ENCODE results near the gene SLC4A2.
A peak's percentile ranks its signal among the peaks of the same experiment; 100 is the strongest.

SLC4A2 gene

DNA sequence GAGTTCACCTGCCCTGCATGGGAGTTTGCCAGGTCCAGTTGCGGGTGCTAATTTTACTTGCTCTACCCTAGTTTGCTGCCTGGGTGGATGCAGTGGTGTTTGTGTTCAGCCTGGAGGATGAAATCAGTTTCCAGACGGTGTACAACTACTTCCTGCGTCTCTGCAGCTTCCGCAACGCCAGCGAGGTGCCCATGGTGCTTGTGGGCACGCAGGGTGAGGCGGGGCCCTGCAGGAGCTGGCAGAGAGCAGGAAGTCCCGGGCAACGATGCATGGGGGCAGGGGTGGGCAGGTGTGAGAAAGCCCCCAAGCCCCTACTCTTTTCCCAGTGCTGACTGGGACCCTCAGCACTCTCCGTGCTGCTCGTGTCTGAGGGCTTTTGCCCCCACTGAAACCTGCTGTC lies 58.2 kb downstream of the SLC4A2 start:
- no peak for DNase-seq

DNA sequence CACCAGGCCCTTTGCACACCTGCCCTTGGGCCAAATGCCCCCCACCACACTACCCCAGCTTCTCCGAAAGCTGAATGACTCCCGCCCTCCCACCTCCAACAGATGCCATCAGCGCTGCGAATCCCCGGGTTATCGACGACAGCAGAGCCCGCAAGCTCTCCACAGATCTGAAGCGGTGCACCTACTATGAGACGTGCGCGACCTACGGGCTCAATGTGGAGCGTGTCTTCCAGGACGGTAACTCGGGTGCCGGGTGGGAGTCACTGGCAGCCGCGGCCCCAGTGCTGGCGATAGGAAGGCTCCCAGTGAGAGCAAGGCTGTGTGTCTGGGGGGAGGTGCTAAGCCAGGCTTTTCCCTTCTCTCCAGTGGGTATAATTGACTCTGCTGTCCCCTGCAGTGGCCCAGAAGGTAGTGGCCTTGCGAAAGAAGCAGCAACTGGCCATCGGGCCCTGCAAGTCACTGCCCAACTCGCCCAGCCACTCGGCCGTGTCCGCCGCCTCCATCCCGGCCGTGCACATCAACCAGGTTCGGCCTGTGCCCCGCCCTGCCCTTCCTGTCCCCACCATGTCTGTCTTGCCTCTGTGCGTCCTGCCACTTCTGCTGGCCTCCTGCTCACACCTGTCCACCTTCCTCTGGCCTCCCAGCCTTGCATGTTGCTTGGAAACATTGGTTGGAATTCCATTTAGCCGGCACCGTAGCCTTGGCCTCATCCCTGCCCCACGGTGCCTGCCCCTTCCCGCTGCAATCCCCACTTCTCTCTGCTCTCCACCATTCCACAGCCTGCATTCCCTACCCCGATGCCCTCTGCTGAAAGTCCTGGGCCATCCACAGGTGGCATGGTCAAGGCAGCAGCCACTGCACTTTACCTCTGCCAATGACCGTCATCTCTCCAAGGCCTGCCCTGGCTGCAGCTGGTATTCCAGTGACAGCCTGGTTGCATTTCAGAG lies 59.0 kb downstream of the SLC4A2 start:
- DNase-seq: no peak

DNA sequence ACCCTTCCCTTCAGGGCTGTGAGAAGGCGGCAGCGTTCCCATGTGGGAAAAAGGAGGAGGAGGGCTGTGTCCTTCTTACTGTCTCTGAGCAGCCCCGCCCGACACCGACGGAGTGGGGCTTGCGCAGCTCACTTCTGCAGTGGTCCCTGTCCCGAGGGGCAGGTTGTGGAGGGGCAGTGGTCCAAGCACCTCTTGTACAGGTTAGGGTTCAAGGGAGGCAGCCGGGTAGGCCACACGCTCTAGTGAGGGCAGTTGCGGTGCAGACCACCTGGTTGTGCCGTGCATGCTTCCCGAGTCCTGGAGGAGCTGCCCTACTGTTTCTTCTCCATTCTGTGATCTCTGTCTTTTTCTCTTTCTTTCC lies 59.6 kb downstream of the SLC4A2 start:
- no peak for DNase-seq

DNA sequence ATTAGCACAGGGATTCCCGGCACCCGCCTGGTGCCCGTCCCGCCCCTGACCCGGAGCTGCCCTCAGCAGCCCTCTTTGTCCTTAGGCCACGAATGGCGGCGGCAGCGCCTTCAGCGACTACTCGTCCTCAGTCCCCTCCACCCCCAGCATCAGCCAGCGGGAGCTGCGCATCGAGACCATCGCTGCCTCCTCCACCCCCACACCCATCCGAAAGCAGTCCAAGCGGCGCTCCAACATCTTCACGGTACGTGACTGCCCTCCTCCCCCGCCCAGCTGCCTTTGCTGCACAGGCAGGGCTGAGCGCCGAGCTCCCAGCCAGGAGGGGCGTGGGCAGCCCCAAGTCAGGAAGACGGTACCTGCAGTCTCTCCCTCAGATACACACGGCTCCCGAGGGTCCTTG lies 60.5 kb downstream of the SLC4A2 start:
- no peak for DNase-seq

DNA sequence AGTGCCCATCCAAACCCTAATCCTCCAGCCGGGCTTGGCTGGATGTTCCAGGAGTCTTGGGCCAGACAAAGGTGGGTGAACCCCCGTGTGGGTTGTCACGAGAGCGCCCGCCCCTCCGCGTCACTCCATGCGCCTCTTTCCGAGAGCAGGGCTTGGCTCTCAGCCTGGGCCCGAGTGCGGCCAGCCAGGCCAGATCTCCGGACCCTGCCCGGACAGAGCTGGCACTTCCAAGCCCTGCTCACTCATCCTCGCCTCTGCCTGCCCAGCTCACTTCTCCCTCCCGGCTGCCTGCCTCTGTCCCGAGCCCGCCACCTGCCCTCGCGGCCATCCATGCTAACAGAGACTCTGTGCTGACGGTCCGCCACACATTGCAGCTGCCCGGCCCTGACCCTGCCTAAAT lies 61.5 kb downstream of the SLC4A2 start:
- DNase-seq: no peak

DNA sequence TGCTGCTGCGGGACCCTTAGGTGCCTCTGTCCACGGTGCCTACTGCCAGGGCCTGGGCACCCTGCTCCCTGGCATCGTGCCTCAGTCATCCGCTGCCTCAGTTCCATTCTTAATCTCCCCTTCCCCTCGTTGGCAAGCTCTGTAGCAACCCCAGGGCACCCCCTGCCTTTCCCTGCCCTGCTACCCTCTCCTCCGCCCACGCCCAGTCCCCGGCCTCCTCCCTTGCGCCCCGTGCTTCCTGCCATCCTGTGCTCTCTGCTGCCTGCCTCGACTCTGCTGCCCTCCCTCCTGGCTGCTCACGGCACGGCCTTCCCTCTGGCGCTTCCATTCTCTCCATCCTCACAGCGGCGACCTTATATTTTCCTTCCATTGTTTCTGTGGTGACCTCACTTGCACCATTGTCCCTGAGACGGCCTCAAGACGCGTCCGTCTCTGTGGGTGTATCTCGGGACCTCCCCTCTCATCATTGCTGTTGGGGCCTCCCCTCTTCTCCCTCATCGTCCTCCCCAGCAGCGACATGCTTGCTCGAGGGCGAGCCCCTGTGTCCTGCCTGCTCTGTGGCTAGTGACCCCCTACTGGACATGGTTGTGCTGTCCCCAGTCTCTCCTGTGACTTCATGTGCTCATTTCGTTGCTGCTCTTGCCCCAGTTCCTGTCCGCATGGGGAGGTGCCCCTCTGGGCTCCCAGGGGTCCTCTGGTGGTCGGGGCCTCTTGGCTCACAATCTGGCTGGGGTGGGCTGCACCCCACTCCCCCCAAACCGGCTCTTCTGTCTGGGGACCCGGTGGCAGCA lies 62.2 kb downstream of the SLC4A2 start:
- no peak for DNase-seq

DNA sequence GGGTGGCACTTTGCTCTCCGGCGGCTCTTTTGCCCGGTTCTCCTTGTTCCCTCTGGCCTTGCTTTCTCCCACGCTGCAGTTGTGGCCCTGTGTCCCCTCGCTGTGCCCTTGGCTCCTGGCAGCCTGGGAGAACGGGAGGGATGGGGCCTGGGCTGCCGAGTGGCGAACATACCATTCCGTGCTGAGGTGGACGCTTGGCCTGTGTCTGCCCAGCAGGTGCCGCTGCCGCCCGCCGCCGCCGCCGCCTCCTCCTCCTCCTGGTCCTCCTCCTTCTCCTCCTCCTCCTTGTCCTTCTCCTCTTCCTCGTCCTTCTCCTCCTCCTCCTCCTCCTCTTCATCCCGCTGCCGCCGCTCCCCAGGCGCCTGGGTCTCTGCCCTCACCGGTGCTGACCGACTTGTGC lies 62.9 kb downstream of the SLC4A2 start:
- no peak for DNase-seq

DNA sequence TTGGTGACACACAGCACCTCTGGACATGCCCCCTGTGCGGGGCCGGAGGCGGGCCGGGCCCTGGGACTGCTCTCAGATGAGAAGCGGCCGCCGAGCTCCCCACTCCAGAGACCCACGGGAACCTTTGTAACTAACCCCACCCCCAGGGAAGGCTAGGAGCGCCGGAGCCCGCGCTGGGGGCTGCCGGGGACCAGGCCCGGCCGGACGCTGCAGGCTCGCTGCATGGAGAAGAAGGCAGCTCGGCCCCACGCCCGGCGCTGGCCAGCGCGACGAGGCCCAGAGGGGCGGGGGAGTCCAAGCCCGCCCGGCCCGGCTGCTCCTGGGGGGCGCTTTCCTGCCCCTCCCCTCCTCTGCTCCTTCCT lies 63.4 kb downstream of the SLC4A2 start:
- no peak for DNase-seq

DNA sequence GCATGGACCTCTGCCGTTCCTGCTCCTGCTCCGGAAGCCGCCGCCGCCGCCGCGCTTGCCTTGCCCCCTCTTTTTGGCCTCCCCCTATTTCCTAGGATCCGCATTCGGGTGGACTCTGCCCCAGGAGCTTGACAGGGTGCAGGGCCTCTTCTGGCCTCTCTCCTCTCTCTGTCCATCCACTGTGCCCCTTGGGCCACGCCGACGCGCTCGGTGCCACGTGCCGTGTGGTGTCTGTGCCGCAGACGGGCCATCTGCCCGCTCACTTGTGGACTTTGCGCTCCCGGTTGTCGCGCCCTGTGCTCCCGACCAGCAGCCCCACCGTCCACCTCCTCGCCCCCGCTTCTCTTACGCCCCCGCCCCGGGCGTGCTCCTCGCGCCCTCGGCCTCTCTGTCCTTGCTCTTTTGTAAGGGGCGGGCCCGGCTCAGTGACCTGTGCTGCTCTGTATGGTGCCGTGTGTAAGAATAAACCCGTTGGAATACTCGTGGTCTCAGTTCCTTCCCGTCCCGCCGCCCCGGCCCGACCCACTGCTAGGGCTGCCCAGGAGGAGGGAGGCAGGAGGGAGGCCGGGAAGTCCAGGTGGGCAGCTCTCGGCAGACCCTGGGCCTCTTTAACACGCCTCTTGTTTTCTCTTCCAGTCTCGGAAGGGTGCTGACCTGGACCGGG lies 63.9 kb downstream of the SLC4A2 start:
- no peak for DNase-seq

DNA sequence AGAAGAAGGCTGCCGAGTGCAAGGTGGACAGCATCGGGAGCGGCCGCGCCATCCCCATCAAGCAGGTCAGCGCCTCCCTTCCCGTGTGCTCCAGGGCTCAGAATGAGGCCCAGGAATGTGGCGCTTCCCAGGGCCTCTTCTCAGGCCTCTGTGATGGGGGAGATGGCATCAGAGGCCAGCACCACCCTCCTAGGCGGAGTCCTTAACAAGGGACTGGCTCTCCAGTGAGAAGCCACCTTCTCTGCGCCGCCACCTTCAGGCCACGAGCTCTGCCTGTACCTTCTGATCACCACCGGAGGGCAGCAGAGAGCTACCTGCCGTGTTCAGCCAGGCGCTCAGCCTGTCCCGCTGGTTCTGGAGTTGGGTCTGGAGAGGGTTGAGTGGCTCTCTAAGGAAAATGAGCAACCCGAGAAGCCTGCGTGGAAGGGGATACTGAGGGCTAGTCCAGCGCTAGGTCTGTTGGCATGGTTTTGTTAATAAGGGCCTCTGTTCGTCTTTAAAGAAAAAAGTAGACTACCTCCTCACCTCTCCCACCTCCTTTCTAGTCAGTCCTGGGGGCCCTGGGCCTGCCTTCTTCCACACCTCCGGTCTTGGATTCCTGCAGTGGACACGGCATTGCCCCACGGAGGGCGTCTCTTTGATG lies 64.6 kb downstream of the SLC4A2 start:
- peak; percentile 57 for DNase-seq

DNA sequence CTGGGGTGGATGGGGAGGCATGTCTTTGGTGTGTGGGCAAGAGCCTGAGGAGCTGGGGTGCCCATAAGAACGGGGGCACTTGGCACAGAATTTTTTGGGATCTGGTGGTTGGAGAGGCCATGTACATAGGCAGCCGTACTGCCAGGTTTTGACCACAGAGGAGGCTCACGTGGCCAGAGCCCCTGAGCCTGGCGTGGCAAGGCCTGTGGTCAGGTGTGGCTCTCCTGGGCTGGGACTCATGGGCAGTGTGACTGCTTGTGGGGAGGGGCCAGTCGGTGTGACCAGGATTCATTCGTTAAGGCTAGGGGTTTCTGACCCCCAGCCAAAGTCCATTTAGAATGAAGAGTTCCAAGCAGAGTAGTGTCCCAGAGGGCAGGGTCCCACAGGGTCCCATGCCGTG lies 65.1 kb downstream of the SLC4A2 start:
- DNase-seq: no peak

DNA sequence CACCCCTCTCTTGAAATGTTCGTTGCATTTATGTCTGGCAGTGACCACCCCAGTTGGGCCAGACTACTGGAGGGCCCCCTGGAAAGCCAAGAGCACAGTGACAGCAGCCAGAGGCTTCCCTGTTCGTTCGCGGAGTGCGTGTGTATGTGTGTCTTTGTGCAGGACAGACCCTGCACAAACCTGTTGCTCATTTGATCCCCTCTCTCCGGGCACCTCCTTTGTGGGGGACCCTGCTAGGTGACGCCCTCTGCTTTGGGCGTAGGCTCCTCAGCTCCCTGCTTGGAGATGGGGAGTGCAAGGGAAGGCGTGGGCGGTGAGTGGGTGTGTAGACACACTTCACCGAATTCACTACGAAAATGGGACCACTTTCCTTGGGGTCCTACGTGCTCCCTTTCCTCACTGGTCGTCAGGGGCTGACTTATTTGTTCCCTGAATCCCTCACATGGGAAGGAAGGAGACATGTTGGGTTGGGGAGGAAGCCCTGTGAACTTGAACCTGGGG lies 65.6 kb downstream of the SLC4A2 start:
- no peak for DNase-seq

DNA sequence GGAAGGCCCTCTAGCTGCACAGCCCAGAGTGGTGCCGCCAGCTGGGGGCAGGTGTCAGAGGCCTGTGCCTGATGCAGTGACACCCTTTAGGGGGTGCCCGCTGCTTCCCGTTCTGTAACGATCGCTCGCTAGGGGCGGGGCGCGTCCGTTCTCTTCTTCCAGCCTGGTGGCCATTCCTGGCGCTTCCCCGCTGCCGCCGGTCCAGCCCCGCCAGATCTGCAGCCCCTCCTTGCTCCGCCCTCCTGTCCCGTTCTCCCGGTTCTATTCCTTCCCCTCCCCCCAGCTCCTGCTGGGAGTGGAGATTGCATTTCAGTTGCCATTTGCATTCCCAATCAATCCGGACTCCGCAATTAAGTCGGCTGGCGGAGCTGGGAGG lies 66.1 kb downstream of the SLC4A2 start:
- DNase-seq: no peak

DNA sequence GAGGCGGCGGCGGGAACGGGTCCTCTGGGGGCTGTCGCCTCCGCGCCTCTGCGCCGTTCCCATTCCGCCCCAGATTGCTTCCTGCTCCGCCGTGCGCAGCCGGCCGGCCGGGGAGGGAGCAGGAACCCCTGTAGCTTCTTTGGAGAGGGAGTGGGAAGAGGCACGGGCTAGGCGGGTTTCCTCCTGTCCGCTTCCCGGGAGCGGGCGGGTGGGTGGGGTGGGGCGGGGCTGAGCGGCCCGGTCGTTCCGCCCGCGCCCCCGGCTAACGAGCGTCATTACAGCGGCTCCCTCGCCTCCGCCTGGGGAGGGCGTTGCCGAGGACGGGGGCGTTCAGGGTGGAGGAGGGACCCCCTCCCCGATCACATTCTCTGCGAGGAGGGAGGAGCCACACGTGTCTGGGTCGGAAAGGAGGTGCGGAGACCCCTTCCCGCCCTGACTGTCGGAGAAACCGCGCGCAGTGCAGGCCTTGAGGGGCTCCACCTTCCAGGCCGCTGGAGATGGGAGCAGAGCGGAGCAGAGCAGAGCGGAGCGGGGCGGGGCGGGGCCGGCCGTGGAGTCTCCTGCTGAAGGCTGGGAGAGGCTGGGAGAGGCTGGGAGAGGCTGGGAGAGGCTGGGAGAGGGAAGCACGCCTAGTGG lies 66.6 kb downstream of the SLC4A2 start:
- DNase-seq: no peak
